OCI-LY3 (cell line): Measurements from ENCODE around the gene SNORC.

Experiments used
- H2AFZ ChIP-seq: fragments of 200-600, 300-600 bp; shearing (Covaris generic); 2 replicates; pipeline ENCODE4 v1.6.0; 2014; ENCODE audit warnings: antibody characterized with exemption, low read depth, low read length
- H3K27ac ChIP-seq: fragments of 200-600, 300-600 bp; sonication (generic); 2 replicates; pipeline ENCODE4 v1.5.1; 2014; ENCODE audit warnings: mild to moderate bottlenecking, low read length, moderate library complexity, mixed read lengths
- H3K27me3 ChIP-seq: fragments of 200-600, 300-600 bp; sonication (generic); 2 replicates; pipeline ENCODE4 v1.6.1; 2014; ENCODE audit warnings: low read depth, low read length, mixed read lengths
- H3K36me3 ChIP-seq: fragments of 200-600, 300-600 bp; sonication (generic); replicated peaks from 2 replicates; pipeline ENCODE3; 2014; ENCODE audit warnings: low read depth, low read length, mixed read lengths
- H3K4me1 ChIP-seq: fragments of 300-600, 200-600 bp; sonication (generic); 2 replicates; pipeline ENCODE4 v1.6.1; 2014; ENCODE audit warnings: low read length, mixed read lengths
- H3K4me2 ChIP-seq: fragments of 200-600, 300-600 bp; sonication (generic); 2 replicates; pipeline ENCODE4 v1.6.1; 2014; ENCODE audit warnings: low read length, mixed read lengths
- H3K4me3 ChIP-seq: fragments of 300-600, 200-600 bp; sonication (generic); 2 replicates; pipeline ENCODE4 v1.5.1; 2014; ENCODE audit warnings: antibody characterized with exemption, mild to moderate bottlenecking, low read length, moderate library complexity
- H3K79me2 ChIP-seq: fragments of 300-600, 200-600 bp; shearing (Covaris generic); 2 replicates; pipeline ENCODE4 v1.6.1; 2014; ENCODE audit warnings: mild to moderate bottlenecking, low read length, mixed read lengths
- H3K9ac ChIP-seq: fragments of 300-600, 200-600 bp; shearing (Covaris generic); 2 replicates; pipeline ENCODE4 v1.6.0; 2014; ENCODE audit warnings: mild to moderate bottlenecking, low read length, moderate library complexity
- H3K9me3 ChIP-seq: fragments of 200-600, 300-600 bp; shearing (Covaris generic); 2 replicates; pipeline ENCODE4 v1.6.1; 2014; ENCODE audit warnings: low read length, mixed read lengths; ENCODE audit not compliant: insufficient read depth
- H4K20me1 ChIP-seq: fragments of 200-600, 300-600 bp; sonication (generic); 2 replicates; pipeline ENCODE4 v1.6.1; 2016; ENCODE audit warnings: low read length, mixed read lengths; ENCODE audit not compliant: insufficient read depth
- EZH2phosphoT487 ChIP-seq: fragments of 200-600 bp; shearing (Covaris generic); IDR thresholded peaks from 2 replicates; pipeline ENCODE4 v1.6.1; 2018; ENCODE audit warnings: antibody characterized with exemption, mixed run types, low read depth
- TF ChIP-seq, protein P1 (sequence below): fragments of 200-600, 300-600 bp; sonication (generic); IDR thresholded peaks from 2 replicates; pipeline ENCODE4 v1.5.1; 2014; ENCODE audit warnings: antibody characterized with exemption, low read length, low read depth

SNORC gene

DNA sequence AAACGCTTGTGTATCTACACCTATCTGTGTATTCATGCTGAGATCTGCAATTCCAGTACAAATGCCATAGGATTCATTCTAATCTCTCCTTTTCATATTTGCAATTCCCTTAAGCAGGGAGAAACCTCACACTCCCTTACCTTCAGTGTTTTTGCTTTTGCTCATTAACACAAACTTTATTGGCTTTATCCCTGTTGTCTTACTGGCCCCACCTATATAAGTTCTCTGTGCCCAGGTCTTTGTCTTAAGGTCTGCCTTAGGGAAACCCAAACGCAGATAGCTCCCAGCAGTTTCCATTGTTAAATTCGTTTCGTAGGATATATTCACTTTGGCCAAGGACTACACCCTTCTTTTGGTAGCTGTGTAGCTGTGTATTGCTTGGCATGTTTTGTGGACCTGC is 4.0 kb upstream of the SNORC start:
- Histone ChIP-seq H3K79me2 (no peaks in the 10 kb centered on the region), H3K9ac (no peak overlapping the region), H3K4me3 (no peak overlapping the region), H3K27ac (no peak overlapping the region), H3K9me3 (no peaks in the 10 kb centered on the region), H3K36me3 (no peaks in the 10 kb centered on the region), H3K4me2 (no peak overlapping the region), H2AFZ (no peak overlapping the region), H3K4me1 (no peaks in the 10 kb centered on the region), H4K20me1 (no peaks in the 10 kb centered on the region), H3K27me3 (no peaks in the 10 kb centered on the region)
- TF ChIP-seq, protein P1, sequence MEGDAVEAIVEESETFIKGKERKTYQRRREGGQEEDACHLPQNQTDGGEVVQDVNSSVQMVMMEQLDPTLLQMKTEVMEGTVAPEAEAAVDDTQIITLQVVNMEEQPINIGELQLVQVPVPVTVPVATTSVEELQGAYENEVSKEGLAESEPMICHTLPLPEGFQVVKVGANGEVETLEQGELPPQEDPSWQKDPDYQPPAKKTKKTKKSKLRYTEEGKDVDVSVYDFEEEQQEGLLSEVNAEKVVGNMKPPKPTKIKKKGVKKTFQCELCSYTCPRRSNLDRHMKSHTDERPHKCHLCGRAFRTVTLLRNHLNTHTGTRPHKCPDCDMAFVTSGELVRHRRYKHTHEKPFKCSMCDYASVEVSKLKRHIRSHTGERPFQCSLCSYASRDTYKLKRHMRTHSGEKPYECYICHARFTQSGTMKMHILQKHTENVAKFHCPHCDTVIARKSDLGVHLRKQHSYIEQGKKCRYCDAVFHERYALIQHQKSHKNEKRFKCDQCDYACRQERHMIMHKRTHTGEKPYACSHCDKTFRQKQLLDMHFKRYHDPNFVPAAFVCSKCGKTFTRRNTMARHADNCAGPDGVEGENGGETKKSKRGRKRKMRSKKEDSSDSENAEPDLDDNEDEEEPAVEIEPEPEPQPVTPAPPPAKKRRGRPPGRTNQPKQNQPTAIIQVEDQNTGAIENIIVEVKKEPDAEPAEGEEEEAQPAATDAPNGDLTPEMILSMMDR: no peak
- no peak for TF ChIP-seq EZH2phosphoT487

DNA sequence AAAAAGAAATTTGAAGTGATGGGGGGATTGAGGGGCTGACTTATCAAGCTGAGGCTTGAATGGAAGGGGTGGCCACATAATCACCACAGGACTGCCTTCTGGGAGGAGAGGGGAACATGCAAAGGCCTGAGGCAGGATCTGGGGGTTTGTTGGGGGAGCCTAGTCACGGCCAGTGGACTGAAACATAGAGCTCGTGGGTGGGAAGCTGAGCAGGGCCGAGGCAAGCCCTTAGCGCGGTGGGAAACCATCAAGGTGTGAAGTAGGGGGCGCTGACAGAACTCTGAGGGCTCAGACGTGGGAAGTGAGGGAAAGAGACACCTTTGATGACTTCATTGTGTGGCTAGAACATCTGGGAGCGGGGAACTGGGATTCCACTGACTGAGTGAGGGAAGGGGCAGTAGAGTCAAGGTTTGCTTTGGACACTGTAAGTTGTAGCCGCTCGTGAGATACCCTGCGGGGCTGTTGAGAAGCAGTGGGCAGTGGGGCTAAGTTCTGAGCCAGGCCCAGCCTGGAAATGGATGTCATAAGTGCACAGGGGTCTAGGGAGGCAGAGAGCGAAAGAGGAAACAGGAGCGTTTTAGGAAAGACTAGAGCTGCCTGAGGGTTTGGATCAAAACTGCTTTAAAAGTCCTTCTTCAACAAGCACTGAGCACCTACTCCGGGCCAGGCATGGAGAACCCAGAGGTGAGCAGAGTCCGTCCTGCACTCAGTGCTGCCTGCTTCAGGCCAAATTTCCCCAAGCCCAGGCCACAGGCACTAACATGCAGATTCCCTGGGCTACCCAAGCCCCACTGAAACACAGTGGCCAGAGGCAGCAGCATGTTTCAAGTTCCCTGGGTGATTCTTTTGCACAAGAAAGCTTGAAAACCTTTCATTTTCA is 686 bp upstream of the SNORC start:
- H3K4me3 ChIP-seq: no peak overlapping the region
- no peaks in the 10 kb centered on the region for H4K20me1 ChIP-seq
- no peaks in the 10 kb centered on the region for H3K79me2 ChIP-seq
- H3K27me3 ChIP-seq: no peaks in the 10 kb centered on the region
- H3K36me3 ChIP-seq: no peaks in the 10 kb centered on the region
- H3K9me3 ChIP-seq: no peaks in the 10 kb centered on the region
- no peak overlapping the region for H3K27ac ChIP-seq
- no peak overlapping the region for H3K9ac ChIP-seq
- no peak overlapping the region for H2AFZ ChIP-seq
- no peak for TF ChIP-seq EZH2phosphoT487
- TF ChIP-seq, protein P1: no peak
- H3K4me1 ChIP-seq: no peaks in the 10 kb centered on the region
- no peak overlapping the region for H3K4me2 ChIP-seq

DNA sequence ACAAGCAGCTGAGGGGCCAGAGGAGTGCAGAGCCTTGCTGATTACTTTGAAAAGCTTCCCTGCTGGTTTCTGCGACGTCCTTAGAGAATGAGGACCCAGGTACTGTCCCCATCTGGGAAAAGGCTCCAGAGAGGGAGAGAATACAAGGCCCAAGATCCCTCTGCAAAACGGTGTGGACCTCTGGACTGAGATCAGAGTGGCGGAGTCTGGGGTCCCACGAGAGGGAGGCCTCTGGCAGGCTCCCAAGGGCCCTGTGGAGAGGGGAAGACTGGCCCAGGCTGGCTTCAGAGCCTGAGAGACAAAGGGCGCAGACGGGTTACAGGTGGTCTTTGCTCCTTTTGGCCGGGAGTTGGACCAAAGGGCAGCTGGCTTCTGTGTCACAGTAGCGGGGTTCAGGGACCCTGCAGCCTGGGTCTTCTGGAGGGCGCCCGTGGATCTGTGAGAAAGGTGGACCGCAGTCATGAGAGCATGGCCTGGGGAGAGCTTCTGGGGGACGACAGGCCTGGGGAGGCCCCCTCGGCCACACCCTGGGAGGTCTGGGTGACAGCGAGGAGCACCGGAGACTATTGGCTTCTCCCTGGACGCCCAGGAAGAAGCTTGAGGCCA is 805 bp downstream of the SNORC start:
- H3K27ac ChIP-seq: no peak overlapping the region

DNA sequence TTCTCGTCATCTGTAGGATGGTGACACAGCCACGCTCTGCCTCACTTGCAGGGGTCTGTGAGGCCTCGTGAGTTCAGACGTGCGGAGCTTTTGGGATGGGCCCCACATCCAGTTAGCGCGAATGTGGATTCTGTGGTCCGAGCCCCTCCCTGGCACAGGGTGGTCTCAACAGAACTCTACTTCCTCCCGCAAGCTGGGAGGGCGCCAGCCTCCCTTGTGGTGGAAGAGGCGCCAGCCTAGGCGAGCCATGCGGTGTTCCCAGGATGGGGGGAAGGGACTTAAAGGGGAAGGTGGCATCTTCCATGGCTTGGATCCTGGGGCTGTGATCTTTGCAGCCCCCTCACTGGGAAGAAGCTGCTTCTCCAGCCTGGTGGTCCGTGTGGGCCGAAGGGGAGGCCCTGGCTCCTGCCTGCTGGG is 1.4 kb downstream of the SNORC start:
- no peaks in the 10 kb centered on the region for H3K36me3 ChIP-seq
- no peak overlapping the region for H3K9ac ChIP-seq
- no peaks in the 10 kb centered on the region for H4K20me1 ChIP-seq
- H3K4me3 ChIP-seq: no peak overlapping the region
- TF ChIP-seq, protein P1: no peak
- TF ChIP-seq EZH2phosphoT487: no peak
- no peak overlapping the region for H3K27ac ChIP-seq
- H3K79me2 ChIP-seq: no peaks in the 10 kb centered on the region
- no peaks in the 10 kb centered on the region for H3K4me1 ChIP-seq
- no peak overlapping the region for H2AFZ ChIP-seq
- H3K4me2 ChIP-seq: no peak overlapping the region
- H3K27me3 ChIP-seq: no peaks in the 10 kb centered on the region
- no peaks in the 10 kb centered on the region for H3K9me3 ChIP-seq

More for the DNA sequence above, 805 bp downstream of the SNORC start:
- Histone ChIP-seq H3K27me3 (no peaks in the 10 kb centered on the region), H3K4me1 (no peaks in the 10 kb centered on the region), H3K9ac (no peak overlapping the region), H3K4me3 (no peak overlapping the region), H3K79me2 (no peaks in the 10 kb centered on the region), H2AFZ (no peak overlapping the region), H4K20me1 (no peaks in the 10 kb centered on the region), H3K36me3 (no peaks in the 10 kb centered on the region), H3K4me2 (no peak overlapping the region), H3K9me3 (no peaks in the 10 kb centered on the region)
- TF ChIP-seq, protein P1: no peak
- no peak for TF ChIP-seq EZH2phosphoT487
